ENCODE data around the gene STK32C.

STK32C gene

DNA sequence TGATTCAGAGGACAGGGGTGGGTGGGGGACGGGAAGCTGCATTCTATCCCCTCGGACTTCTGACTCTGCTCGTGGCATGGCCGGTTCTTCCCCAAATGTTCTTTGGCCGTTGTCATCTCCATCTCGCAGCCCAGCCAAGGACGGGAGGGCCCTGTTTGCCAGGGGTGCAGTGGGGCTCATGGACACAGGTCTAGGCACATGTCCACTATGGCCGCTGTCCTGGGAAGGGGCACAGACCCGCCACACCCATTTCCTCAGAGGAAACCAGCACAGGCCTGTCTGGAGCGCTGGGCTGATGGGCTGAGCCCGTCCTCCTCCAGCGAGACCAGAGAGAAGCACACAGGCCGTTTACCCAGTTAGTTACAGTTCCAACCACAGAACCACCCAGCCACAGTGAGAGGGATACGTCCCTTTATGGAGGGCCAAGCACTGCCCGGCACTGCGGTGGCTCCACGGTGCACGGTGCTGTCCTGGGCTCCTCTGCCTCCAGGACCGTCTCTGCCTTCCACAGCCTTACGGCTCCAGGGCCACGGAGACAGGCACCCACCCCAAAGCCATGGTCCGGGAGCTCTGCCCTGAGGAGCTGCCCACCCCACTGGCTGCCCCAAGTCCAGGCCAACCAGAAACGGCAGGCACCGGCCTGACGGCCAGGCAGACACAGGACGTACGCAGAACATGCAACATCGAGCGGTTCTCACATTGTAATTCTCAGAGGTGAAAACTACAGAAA, 100.8 kb downstream of the STK32C start:
- DNase-seq, result no peak

GRCh38 chr10:132206377-132206745, 101.4 kb downstream of the STK32C start:
- DNase-seq, result no peak

DNA sequence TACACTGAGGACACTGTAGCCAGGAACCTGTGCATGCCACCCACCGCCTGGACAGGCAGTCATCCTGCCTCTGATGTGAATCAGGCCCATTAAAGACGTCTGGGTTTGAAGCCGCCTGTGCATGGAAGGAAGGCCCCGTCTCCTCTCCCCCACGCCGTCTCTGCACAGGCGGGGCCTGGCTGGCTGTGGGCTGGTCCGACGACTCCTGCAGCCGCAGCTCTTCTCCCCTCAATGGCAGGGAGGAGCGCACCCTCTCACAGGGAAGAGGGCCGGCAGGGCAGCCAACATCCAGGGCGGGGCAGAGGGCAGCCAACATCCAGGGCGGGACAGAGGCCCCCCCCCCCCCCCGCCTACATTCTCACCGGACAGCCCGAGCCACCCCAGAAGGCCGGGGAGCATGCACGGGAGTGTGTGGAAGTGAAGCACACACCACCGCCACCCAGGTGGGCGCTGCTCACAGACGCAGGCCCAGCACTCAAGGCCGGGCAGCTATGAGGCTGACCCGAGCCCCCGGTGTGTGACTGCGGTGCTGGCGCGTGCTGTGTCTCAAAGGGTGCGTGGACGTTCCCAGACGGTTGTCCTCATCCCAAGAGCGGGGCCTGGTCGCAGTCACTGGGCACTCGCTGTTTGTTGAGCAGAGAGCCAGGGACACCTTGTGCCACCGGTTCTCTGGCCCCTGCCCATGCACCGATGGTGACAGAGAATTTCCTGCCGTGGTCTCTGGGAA, 101.9 kb downstream of the STK32C start:
- no peak for DNase-seq

DNA sequence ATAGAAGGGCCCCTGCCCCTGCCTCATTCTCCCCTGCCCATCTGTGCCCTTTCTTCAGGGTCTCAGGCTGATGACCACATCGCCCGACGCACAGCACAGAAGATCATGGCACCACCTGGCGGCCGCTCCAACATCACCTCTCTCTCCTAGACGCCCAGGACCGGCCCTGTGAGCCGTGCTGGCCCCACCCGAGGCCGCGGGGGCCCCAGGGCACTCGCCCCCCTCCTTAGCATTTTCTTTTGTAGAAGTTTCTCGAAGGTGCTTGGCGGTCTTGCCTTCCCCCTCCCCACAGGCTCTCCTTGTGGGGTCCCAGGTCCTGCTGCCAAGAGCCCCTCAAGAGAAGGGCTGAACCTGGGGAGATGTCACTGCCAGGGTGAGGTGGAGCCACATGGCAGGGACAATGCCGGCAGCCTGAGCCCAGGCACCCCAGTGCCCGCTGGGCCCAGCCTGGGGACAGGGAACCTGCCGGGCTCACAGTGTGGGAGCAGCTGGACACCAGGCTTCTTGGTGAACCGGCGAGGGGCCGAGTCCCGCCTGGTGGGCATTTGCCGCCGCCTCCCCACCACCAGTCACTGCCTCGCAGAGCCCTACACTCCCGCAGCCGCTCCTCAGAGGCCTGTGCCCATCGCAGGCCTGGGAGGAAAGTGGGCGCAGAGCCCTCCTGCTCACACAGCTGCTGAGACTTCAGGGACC, 102.8 kb downstream of the STK32C start:
- no peak for DNase-seq

DNA sequence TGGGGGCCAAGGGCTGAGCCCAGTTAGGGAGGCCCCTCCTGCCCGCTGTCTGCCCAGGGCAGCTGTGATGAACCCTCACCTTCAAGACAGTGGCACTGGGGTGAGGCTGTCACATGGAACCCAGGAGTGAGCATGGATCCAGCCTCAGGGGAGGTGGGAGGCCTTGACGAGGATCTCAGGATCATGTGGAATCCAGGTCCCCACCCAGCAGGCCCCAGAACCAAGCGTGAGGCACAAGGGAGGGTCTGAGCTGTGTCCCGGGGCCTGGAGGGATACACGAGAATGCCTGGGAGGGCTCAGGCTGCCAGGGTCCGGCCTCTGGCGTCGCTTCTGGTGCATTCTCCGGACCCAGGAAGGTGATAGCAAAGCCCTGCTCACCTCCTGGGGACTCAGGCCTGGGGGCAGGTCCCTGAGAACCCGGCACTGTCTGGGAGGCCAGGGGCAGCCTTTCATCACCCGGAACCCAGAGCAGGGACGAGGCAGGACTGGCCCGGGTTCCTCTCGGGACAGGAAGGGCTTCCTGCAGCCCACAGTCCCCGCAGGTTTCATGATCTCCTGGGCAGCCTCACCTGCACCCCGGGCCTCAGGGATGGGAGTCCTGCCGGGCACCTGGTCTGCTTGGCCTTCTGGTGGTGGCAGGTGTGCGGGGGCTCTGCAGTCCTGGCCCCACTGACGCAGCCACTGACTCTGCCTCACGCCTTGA, 103.5 kb downstream of the STK32C start:
- no peak for DNase-seq

GRCh38 chr10:132203256-132204077, 104.3 kb downstream of the STK32C start:
- DNase-seq, result no peak

DNA sequence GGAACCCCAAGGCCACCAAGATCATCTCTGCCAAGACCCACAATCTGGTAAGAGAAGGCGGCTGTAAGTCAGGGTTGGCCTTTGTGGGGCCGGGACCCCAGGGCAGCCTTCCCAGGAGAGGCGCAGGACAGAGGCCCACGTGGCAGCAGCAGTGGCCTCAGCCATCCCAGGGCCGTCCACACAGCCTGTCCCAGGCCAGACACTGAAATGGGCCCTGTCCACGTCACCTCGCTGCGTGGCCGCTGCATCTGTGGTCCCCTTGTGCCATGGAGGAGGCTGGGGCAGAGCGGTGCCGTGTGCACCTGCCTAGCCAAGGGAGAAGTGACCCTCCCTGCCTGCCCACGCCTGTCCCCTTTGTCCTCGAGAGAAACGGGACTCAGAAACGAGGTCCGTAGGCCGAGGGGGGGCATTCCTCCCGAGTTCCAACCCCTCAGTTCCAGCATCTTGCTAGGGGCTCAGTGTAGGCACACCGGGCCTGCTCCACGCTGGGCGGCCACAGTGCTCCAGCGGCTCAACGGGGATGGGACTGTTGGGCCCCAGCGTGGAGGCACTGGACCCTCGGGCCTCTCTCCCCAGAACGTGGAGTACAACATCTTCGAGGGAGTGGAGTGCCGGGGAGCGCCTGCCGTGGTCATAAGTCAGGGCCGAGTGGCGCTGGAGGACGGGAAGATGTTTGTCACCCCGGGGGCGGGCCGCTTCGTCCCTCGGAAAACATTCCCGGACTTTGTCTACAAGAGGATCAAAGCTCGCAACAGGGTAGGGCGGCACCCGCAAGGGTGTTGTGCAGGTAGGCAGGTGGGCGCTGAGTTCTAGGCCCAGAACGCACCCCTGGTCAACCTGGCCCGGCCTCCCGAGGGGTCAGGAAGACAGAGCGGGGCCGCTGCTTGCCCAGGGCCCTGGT, 105.4 kb downstream of the STK32C start:
- no peak for DNase-seq

DNA sequence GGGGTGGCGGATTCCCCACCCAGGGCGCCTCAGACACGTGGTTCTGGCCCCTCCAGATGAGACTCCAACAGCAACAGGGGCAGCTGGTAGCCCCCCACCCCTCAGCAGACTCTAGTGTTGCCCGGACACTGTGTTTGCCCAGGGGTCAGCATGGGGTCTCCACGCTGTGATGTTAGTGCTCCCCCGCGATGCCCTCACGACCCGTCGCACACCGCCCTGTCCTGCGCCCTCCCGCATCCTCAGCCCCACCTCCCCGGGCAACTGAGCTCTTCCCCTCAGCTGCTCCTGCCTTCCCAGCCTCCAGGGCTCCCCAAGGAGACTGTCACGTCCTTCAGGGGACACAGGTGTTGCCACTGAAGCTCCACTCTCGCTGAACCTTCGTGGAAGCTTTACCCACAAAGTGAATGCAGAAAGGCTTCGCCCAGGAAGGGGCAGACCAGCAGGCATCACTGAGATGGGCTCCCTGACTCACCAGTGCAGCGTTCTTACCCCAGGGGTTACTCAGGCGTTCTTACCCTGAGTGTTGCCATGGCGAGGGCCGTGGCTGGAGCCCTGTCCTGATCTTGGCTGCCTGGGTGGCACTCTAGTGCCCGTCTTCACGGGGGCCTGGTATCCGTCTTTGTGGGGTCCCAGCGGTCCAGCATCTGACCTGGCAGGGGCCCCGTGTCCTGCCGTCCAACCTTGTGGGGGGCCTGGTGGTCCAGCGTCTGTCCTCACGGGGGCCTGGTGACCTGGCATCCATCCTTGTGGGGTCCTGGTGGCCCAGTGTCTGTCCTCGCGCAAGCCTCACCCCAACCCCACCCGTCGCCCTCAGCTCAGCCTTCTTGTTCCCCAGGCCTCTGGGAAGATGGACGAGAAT, 106.4 kb downstream of the STK32C start:
- no peak for DNase-seq

DNA sequence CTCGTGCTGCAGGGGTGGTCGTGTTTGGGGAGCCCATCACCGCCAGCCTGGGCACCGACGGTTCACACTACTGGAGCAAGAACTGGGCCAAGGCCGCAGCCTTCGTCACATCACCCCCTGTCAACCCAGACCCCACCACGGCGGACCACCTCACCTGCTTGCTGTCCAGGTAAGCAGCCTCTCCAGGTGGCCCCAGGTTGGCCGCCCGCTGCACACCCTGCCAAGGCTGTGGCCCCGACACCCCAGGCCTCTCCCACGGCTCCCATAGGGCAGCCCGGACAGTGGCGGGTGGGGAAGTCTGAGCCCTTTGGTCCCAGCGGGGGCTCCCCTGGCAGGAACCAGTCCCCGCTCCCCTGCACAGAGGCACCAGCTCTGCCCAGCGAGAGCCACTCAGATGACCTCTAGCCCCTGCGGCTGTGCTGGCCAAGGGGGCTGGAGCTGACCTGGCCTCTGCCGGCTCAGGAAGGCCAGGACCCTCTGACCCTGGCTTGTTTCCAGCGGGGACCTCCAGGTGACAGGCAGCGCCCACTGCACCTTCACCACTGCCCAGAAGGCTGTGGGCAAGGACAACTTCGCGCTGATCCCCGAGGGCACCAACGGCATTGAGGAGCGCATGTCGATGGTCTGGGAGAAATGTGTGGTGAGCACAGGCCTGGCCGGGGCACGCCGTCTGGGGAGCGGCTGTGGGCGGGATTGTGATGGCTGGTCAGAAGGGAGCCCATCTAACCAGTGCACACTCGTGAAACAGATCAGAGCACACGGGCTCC, 107.2 kb downstream of the STK32C start:
- no peak for DNase-seq

- DNase-seq, result no peak
Observed at GRCh38 chr10:132199854-132200311, 107.9 kb downstream of the STK32C start.

- no peak for DNase-seq
Observed at GRCh38 chr10:132199268-132199853, 108.4 kb downstream of the STK32C start.

GRCh38 chr10:132198381-132199181, 109.2 kb downstream of the STK32C start:
- no peak for DNase-seq

GRCh38 chr10:132198068-132198370, 109.7 kb downstream of the STK32C start:
- no peak for DNase-seq

DNA sequence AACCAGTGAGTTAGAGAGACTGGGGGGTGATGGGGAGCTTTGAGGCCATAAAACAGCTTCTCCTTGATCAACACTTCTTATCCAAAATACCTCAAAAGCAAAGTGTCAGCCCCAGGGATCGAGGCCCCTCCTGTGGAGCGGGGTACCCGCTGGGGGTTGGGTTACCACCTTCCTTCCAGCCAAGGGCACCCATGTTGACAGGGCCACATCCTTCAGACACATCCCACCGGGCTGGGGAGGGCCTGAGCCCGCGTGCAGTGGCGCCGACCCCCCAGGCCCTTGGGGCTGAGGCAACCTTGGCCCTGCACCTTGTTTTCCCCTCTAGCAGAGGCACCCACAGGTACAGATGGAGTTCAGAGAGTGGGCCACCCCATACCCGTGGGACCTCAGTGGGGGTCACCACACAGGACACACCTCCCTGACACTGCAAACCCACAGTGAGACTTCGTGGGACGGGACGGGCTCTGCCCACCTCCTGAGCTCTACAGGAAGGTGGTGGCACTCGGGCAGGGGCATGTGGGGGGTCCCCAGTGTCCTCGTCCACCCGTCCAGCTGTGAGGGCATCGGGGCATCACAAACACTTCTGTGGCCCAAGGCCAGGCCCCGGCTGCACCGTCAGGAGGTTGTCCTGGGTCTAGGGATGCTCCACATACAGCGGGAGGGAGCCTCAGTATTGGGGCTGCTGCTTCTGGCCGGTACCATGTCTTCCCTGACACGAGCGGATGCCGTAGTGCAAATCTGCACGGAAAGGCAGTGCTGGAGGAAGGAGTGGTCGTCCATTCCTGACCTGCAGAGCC, 110.3 kb downstream of the STK32C start:
- DNase-seq, result no peak

DNA sequence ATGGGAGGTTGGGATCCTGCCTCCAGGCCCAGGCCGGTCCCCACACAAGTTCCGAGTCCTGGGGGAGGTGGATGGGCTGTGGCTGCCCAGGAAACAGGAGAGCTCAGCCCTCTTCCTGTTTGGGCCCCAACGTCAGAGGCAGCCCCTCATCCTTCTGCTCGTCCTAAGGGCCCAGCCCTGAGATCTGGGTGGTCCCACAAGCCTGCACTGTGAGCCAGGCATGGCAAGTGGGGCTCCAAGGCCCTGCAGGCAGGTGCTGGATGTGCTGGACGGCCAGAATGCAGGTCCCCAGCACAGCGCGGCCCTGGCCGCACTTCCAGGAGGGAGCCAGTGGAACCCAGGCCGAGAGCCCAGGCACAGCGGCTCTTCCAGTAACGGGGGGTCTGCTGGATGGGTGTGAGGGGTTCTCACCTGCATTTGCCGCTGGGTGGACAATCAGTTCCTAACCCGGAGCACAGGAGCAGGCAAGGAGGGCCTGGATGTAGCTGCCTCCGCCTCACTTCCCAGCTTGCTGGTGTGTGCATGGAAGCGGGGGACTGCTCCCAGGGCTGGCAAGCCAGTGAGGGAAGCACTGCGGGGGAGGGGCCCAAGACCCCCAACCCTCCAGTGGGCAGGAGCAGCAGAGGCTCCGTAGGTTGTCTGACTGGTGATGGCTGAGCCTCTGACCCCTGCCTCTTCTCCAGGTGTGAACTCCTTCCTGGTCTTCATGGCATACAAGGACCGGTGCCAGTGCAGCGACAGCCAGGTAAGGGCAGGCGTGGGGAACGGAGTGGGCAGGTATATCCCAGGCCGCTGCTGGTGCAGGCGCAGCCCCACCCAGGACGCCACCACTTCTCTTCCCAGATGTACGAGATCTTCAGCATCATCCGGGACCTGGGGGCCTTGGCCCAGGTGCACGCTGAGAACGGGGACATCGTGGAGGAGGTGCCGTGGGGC, 111.3 kb downstream of the STK32C start:
- no peak for DNase-seq

- no peak for DNase-seq
Observed at GRCh38 chr10:132195366-132196075, 112.2 kb downstream of the STK32C start.

Data from femur (tissue), 1 donor.